K562 (cell line): ENCODE data around the gene MARK2. TPM values are rescaled to one million over a fixed set of nuclear protein-coding genes. Genes with fewer than 3 reads are reported as not detected.
A peak's percentile ranks its signal among the peaks of the same experiment; 100 is the strongest.

Experiments
- ATF7 ChIP-seq: fragments of 450-650 bp; IDR thresholded peaks from 2 replicates; pipeline ENCODE4 v1.7.1; 2014; ENCODE audit warnings: mild to moderate bottlenecking, moderate library complexity
- BHLHE40 ChIP-seq: IDR thresholded peaks from 2 replicates; pipeline ENCODE4 v1.6.1; 2011; ENCODE audit warnings: low read length, improper control_type of control experiment
- CBX5 ChIP-seq: IDR thresholded peaks from 2 replicates; pipeline ENCODE4 v1.6.1; 2014; ENCODE audit warnings: low read depth, borderline replicate concordance
- CREM ChIP-seq: IDR thresholded peaks from 2 replicates; pipeline ENCODE4 v1.6.1; 2014; ENCODE audit warnings: antibody characterized with exemption, low read depth
- EP400 ChIP-seq: fragments of 450-650 bp; IDR thresholded peaks from 2 replicates; pipeline ENCODE4 v1.6.1; 2017; ENCODE audit warnings: antibody characterized with exemption, mild to moderate bottlenecking, moderate library complexity
- FOS ChIP-seq: IDR thresholded peaks from 3 replicates; pipeline ENCODE4 v1.6.1; 2011; ENCODE audit not compliant: insufficient read length; ENCODE audit errors: extremely low read depth
- GABPA ChIP-seq: fragments of 200-800 bp; sonication (Bioruptor generic); conservative IDR thresholded peaks from 2 replicates; pipeline ENCODE4 v1.6.1; 2016; ENCODE audit warnings: low read depth, missing genetic modification characterization, missing compliant biosample characterization
- HDAC1 ChIP-seq, 2 experiments: fragments of 450-650 bp; IDR thresholded peaks; 2 replicates each; pipeline ENCODE4 v1.6.1; 2016 to 2017; ENCODE audit warnings: inconsistent platforms in 1 of 2, mild to moderate bottlenecking in 1 of 2, moderate library complexity in 1 of 2
- HMG20A ChIP-seq: fragments of 450-650 bp; formaldehyde crosslinking; conservative IDR thresholded peaks from 2 replicates; pipeline ENCODE4 v1.4.0; 2020; ENCODE audit warnings: mild to moderate bottlenecking, mixed read lengths
- JUN ChIP-seq, 2 experiments: sonication (generic) in 1 of 2; formaldehyde crosslinking in 1 of 2; IDR thresholded peaks; 2 replicates each; pipeline versions ENCODE4 v1.6.1 to v1.8.0; 2012 to 2022; ENCODE audit warnings: borderline replicate concordance in 2 of 2, mild to moderate bottlenecking in 2 of 2, improper control_type of control experiment in 1 of 2, low read depth in 1 of 2, low read length in 1 of 2, missing genetic modification reagents in 1 of 2
- LCOR ChIP-seq: sonication (generic); formaldehyde crosslinking; IDR thresholded peaks from 2 replicates; pipeline ENCODE4 v1.8.0; 2022; ENCODE audit warnings: mild to moderate bottlenecking, missing genetic modification reagents
- NBN ChIP-seq: fragments of 450-650 bp; IDR thresholded peaks from 2 replicates; pipeline ENCODE4 v1.6.1; 2016; ENCODE audit warnings: low read depth, mild to moderate bottlenecking
- NFE2 ChIP-seq: IDR thresholded peaks from 2 replicates; pipeline ENCODE4 v1.6.1; 2014; ENCODE audit warnings: antibody characterized with exemption, low read depth
- POLR2B ChIP-seq: fragments of 450-650 bp; IDR thresholded peaks from 2 replicates; pipeline ENCODE4 v1.6.1; 2018; ENCODE audit warnings: low read depth; ENCODE audit not compliant: partially characterized antibody
- TBP ChIP-seq: optimal IDR thresholded peaks from 2 replicates; pipeline ENCODE3; 2011; ENCODE audit warnings: low read depth, low read length, improper control_type of control experiment
- TOE1 ChIP-seq, 2 experiments: fragments of 450-650 bp in 1 of 2; sonication (generic) in 1 of 2; formaldehyde crosslinking in 1 of 2; IDR thresholded peaks; 2 replicates each; pipeline versions ENCODE4 v1.7.1 to v1.8.0; 2016 to 2022; ENCODE audit warnings: borderline replicate concordance in 2 of 2, mild to moderate bottlenecking in 2 of 2, antibody characterized with exemption in 1 of 2, inconsistent platforms in 1 of 2, low read depth in 1 of 2, missing genetic modification reagents in 1 of 2, moderate library complexity in 1 of 2
- WHSC1 ChIP-seq: IDR thresholded peaks from one replicate; pipeline ENCODE4 v1.6.1; 2012; ENCODE audit warnings: low read length, control low read depth, inconsistent platforms
- ZNF3 ChIP-seq: fragments of 250-450 bp; sonication (Bioruptor Pico); IDR thresholded peaks from 2 replicates; pipeline ENCODE4 v1.5.0; 2021; ENCODE audit warnings: mild to moderate bottlenecking, moderate library complexity
- ZNF57 ChIP-seq: fragments of 450-650 bp; formaldehyde crosslinking; IDR thresholded peaks from 2 replicates; pipeline ENCODE4 v1.4.0; 2020; ENCODE audit warnings: mild to moderate bottlenecking, moderate library complexity
- ZNF584 ChIP-seq: fragments of 200-800 bp; sonication (Bioruptor generic); IDR thresholded peaks from 2 replicates; pipeline ENCODE4 v1.6.1; 2016; ENCODE audit warnings: low read depth, mild to moderate bottlenecking, missing genetic modification characterization, missing compliant biosample characterization
- ZNF589 ChIP-seq: fragments of 200-800 bp; sonication (Bioruptor generic); IDR thresholded peaks from 2 replicates; pipeline ENCODE4 v1.6.1; 2016; ENCODE audit warnings: low read depth, missing genetic modification characterization, missing compliant biosample characterization
- polyA plus RNA-seq, 8 experiments: library from polyadenylated mRNA; depleted of rRNA in 4 of 8; stranded (reverse) in 5 of 8; unstranded in 3 of 8; fragments of >200 nt; fragmentation: Nextera tagmentation in 2 of 8; fragmentation: Illumina TruSeq in 1 of 8; extraction: Ambion mirVana in 2 of 8; extraction: Trizol in 1 of 8; gene quantifications; 2 replicates each; pipeline versions ENCODE4 v1.2.1 to v1.2.3, GENCODE V29; 2011 to 2014; ENCODE audit warnings: inconsistent platforms in 1 of 8, missing spikeins in 1 of 8
- total RNA-seq, 7 experiments: library from RNA; depleted of rRNA in 6 of 7; stranded (reverse); fragments of >200 nt in 6 of 7; fragmentation: Illumina TruSeq in 2 of 7; extraction: Trizol in 2 of 7; gene quantifications; 2 replicates each; pipeline versions ENCODE4 v1.2.1 to v1.2.3, GENCODE V29; 2011 to 2021; ENCODE audit warnings: low replicate concordance in 1 of 7
- TF ChIP-seq, protein P1 (sequence below): fragments of 450-650 bp; IDR thresholded peaks from 2 replicates; pipeline ENCODE4 v1.6.1; 2017; ENCODE audit warnings: mild to moderate bottlenecking, moderate library complexity
- TF ChIP-seq, protein P2 (sequence below), 2 experiments: fragments of 450-650 bp in 1 of 2; sonication (generic) in 1 of 2; formaldehyde crosslinking in 1 of 2; IDR thresholded peaks in 1 of 2; conservative IDR thresholded peaks in 1 of 2; 2 replicates each; pipeline versions ENCODE4 v1.6.1 to v1.8.1; 2016 to 2023; ENCODE audit warnings: mild to moderate bottlenecking in 2 of 2, moderate library complexity in 2 of 2, inconsistent platforms in 1 of 2, missing genetic modification reagents in 1 of 2
- TF ChIP-seq, protein P3 (sequence below): fragments of 450-650 bp; IDR thresholded peaks from 2 replicates; pipeline ENCODE4 v1.6.1; 2014; ENCODE audit warnings: low read depth, mild to moderate bottlenecking, moderate library complexity, borderline replicate concordance

MARK2 gene
- total and polyA plus RNA-seq, 9 of the 15 experiments (the other 6 are each of a cell fraction or from before 2014, with no cell fraction given): 0.32 to 43.5 (median 15.1) TPM

DNA sequence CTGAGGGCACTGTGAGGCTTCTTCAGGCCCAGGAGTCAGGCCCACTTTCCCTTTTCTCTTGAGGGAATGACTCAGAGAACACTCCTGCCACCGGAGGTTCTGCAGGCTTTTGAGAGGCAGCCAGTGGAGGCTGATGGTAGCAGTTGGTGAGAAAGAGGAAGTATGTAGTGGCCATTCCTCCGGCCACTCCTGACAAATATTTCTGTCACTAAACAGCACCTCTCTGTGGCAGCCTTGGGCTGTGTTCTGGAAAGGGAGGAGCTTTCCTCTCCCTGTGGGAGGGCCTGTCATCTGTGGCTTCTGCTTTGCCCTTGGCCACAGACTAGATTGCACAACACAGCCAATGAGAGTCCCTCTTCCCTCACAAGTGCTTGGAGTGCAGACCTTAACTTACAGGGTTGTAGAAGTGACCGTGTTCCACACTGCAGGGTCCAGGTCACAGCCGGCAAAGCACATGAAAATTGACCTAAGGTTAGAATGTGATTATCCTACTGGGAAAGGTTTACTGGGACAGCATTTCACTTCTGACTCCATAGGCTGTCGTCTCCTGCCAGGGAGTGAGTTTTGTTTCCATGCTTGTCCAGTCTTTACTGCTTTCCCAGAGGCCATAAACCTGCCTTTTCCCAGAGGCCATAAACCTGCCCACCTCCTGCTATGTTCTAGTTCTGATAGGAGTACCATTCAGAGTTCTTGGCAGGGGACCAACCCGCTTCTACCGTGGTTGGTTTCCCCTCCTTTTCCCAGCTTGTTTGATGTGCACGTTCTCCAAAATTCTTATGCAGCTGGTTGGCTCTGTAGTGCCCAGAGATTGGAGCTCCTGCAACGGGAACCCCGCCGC, 33.3 kb downstream of the MARK2 start (continued):
- peak; percentile 92 for TF ChIP-seq NBN
- TF ChIP-seq GABPA (tag): 0 out of 2 replicates have a peak, but pooled peaks have one; percentile 28
- peak; percentile 66; the same call in 1 of the 2 replicates for TF ChIP-seq BHLHE40
- TF ChIP-seq, protein P1, sequence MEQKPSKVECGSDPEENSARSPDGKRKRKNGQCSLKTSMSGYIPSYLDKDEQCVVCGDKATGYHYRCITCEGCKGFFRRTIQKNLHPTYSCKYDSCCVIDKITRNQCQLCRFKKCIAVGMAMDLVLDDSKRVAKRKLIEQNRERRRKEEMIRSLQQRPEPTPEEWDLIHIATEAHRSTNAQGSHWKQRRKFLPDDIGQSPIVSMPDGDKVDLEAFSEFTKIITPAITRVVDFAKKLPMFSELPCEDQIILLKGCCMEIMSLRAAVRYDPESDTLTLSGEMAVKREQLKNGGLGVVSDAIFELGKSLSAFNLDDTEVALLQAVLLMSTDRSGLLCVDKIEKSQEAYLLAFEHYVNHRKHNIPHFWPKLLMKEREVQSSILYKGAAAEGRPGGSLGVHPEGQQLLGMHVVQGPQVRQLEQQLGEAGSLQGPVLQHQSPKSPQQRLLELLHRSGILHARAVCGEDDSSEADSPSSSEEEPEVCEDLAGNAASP: no peak
- 0 out of 2 replicates have a peak, but pooled peaks have one; percentile 29 for TF ChIP-seq TOE1 (IDR thresholded peaks at IDR 0.05; ENCODE audit: borderline replicate concordance)
- TF ChIP-seq TOE1 (CRISPR knock-in tag; IDR thresholded peaks at IDR 0.05; ENCODE audit: borderline replicate concordance, low read depth): peak; percentile 85; the same call in 1 of the 2 replicates
- TF ChIP-seq NFE2: peak; percentile 53
- peak; percentile 43 for TF ChIP-seq TBP
- no peak for TF ChIP-seq POLR2B
- TF ChIP-seq HMG20A (CRISPR knock-in tag): no peak
- TF ChIP-seq CBX5: no peak
- TF ChIP-seq, protein P2, sequence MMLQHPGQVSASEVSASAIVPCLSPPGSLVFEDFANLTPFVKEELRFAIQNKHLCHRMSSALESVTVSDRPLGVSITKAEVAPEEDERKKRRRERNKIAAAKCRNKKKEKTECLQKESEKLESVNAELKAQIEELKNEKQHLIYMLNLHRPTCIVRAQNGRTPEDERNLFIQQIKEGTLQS (IDR thresholded peaks at IDR 0.05): peak; percentile 80
- TF ChIP-seq, protein P2 (CRISPR knock-in tag; conservative IDR thresholded peaks at IDR 0.05): no peak
- no peak for TF ChIP-seq WHSC1
- TF ChIP-seq, protein P3, sequence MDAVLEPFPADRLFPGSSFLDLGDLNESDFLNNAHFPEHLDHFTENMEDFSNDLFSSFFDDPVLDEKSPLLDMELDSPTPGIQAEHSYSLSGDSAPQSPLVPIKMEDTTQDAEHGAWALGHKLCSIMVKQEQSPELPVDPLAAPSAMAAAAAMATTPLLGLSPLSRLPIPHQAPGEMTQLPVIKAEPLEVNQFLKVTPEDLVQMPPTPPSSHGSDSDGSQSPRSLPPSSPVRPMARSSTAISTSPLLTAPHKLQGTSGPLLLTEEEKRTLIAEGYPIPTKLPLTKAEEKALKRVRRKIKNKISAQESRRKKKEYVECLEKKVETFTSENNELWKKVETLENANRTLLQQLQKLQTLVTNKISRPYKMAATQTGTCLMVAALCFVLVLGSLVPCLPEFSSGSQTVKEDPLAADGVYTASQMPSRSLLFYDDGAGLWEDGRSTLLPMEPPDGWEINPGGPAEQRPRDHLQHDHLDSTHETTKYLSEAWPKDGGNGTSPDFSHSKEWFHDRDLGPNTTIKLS: 0 out of 2 replicates have a peak, but pooled peaks have one; percentile 49
- TF ChIP-seq ZNF3 (CRISPR knock-in tag): no peak
- peak; percentile 72 for TF ChIP-seq JUN (IDR thresholded peaks at IDR 0.05; ENCODE audit: borderline replicate concordance, low read depth, low read length)
- TF ChIP-seq JUN (CRISPR knock-in tag; IDR thresholded peaks at IDR 0.05; ENCODE audit: borderline replicate concordance): no peak
- peak; percentile 5 for TF ChIP-seq FOS
- peak; percentile 58 for TF ChIP-seq EP400
- no peak for TF ChIP-seq ZNF584 (CRISPR knock-in tag)
- no peak for TF ChIP-seq ZNF589 (CRISPR knock-in tag)
- TF ChIP-seq ZNF57 (CRISPR knock-in tag): no peak
- TF ChIP-seq CREM: peak; percentile 46; the same call in 1 of the 2 replicates
- peak; percentile 89 for TF ChIP-seq ATF7
- peak; percentile 87 for TF ChIP-seq LCOR (CRISPR knock-in tag)
- TF ChIP-seq HDAC1 (IDR thresholded peaks at IDR 0.05): peak in 1 of 2 experiments; percentile 55; a peak in 1 of 4 replicates
